Measurements from ENCODE around the gene FAIM2.
"Not testable (repeated sequence)": the region's sequence is repeated elsewhere in the genome, so short reads cannot be mapped to it uniquely, and the experiment has no call there.

FAIM2 gene

GRCh38 chr12:49855890-49856289, 47.8 kb downstream of the FAIM2 start:
- H3K4me1 ChIP-seq (ENCODE audit: control insufficient read depth, insufficient read depth, low read length), result not testable (repeated sequence)
- CTCF ChIA-PET, result interaction anchor here (0.6 to 1.3 kb wide), 4 partner anchors 11 to 45 kb away, joined by 3 to 6 read pairs (median 5); no protein-coding TSS in a partner anchor

GRCh38 chr12:49854976-49855375, 48.7 kb downstream of the FAIM2 start:
- CTCF ChIA-PET, result interaction anchor here (0.5 to 1.3 kb wide), 5 partner anchors 12 to 215 kb away, joined by 3 to 6 read pairs (median 3); no protein-coding TSS in a partner anchor
- Histone ChIP-seq H3K27ac (ENCODE audit: extremely low read depth, low read depth, low read length) (no peak overlapping the region), H3K9me3 (ENCODE audit: control insufficient read depth, insufficient read depth, low read depth, low read length) (no peaks in the 10 kb centered on the region), H3K4me1 (ENCODE audit: control insufficient read depth, insufficient read depth, low read length) (no peaks in the 10 kb centered on the region), H3K4me3 (ENCODE audit: low read depth, low read length) (no peak overlapping the region), H3K36me3 (ENCODE audit: control insufficient read depth in 2 of 2, insufficient read depth in 1 of 2, low read length in 2 of 2) (no peaks in the 10 kb centered on the region)
- TF ChIP-seq TSHZ1 (tag by site-specific recombination; IDR thresholded peaks at IDR 0.05; ENCODE audit: borderline replicate concordance) (no peak), ZNF335 (tag by site-specific recombination; conservative IDR thresholded peaks at IDR 0.05) (peak; percentile 48)
- POLR2A ChIA-PET, result no interaction called here

More at GRCh38 chr12:49855890-49856289, 47.8 kb downstream of the FAIM2 start:
- H3K4me3 ChIP-seq (ENCODE audit: low read depth, low read length); H3K36me3 ChIP-seq (ENCODE audit: control insufficient read depth in 2 of 2, insufficient read depth in 1 of 2, low read length in 2 of 2); POLR2A ChIA-PET; H3K9me3 ChIP-seq (ENCODE audit: control insufficient read depth, insufficient read depth, low read depth, low read length); H3K27ac ChIP-seq (ENCODE audit: extremely low read depth, low read depth, low read length): not testable (repeated sequence)
- TF ChIP-seq ZNF146 (tag by site-specific recombination; IDR thresholded peaks at IDR 0.05), result peak; percentile 89

- ChIA-PET POLR2A (no interaction called here), CTCF (interaction anchor here (0.8 kb wide), 1 partner anchor 115 kb away, joined by 4 read pairs; no protein-coding TSS in a partner anchor)
- Histone ChIP-seq H3K9me3 (ENCODE audit: control insufficient read depth, insufficient read depth, low read depth, low read length) (no peaks in the 10 kb centered on the region), H3K4me3 (ENCODE audit: low read depth, low read length) (no peak overlapping the region), H3K4me1 (ENCODE audit: control insufficient read depth, insufficient read depth, low read length) (no peaks in the 10 kb centered on the region), H3K27ac (ENCODE audit: extremely low read depth, low read depth, low read length) (no peak overlapping the region), H3K36me3 (ENCODE audit: control insufficient read depth in 2 of 2, insufficient read depth in 1 of 2, low read length in 2 of 2) (no peaks in the 10 kb centered on the region)
- no peak for TF ChIP-seq ZNF747 (tag by site-specific recombination; IDR thresholded peaks at IDR 0.05)
- no peak for TF ChIP-seq ZNF239 (tag by site-specific recombination; IDR thresholded peaks at IDR 0.05)
- no peak for TF ChIP-seq ZFHX2 (tag by site-specific recombination; conservative IDR thresholded peaks at IDR 0.05)
- TF ChIP-seq ZBTB44 (tag by site-specific recombination; IDR thresholded peaks at IDR 0.05), result no peak
- TF ChIP-seq FEZF1 (tag by site-specific recombination; IDR thresholded peaks at IDR 0.05), result no peak
- no peak for TF ChIP-seq ZNF629 (tag by site-specific recombination; IDR thresholded peaks at IDR 0.05)
These were observed 50.0 kb downstream of the FAIM2 start for GRCh38 chr12:49853671-49854070.

GRCh38 chr12:49847161-49847560, 56.5 kb downstream of the FAIM2 start:
- TF ChIP-seq ZNF280C (tag by site-specific recombination; IDR thresholded peaks at IDR 0.05), result no peak
- no peak for TF ChIP-seq ZNF266 (tag by site-specific recombination; IDR thresholded peaks at IDR 0.05; ENCODE audit: low read depth)
- no peak for TF ChIP-seq ZBTB17 (tag by site-specific recombination; IDR thresholded peaks at IDR 0.05)
- CTCF ChIA-PET, result interaction anchor here (1.7 kb wide), 1 partner anchor 106 kb away, joined by 7 read pairs; the partner anchor contains the start of gene TMBIM6
- H3K4me1 ChIP-seq (ENCODE audit: control insufficient read depth, insufficient read depth, low read length), result 0 out of 2 replicates have a peak, but pooled peaks cover 3% of the 10 kb centered on the region
- no peak overlapping the region for H3K4me3 ChIP-seq (ENCODE audit: low read depth, low read length)
- no peak overlapping the region for H3K27ac ChIP-seq (ENCODE audit: extremely low read depth, low read depth, low read length)
- no peaks in the 10 kb centered on the region for H3K9me3 ChIP-seq (ENCODE audit: control insufficient read depth, insufficient read depth, low read depth, low read length)
- H3K36me3 ChIP-seq (ENCODE audit: control insufficient read depth in 2 of 2, insufficient read depth in 1 of 2, low read length in 2 of 2), result no peaks in the 10 kb centered on the region
- POLR2A ChIA-PET, result interaction anchor here (1.3 kb wide), 1 partner anchor 20 kb away, joined by 4 read pairs; no protein-coding TSS in a partner anchor

All from HEK293 (cell line).